ENCODE data around the gene BRIP1. TPM values are rescaled to one million over a fixed set of nuclear protein-coding genes. Genes with fewer than 3 reads are reported as not detected.

Gene BRIP1
- total RNA-seq, 1 experiment from 2014 or later = 9.4 TPM

DNA sequence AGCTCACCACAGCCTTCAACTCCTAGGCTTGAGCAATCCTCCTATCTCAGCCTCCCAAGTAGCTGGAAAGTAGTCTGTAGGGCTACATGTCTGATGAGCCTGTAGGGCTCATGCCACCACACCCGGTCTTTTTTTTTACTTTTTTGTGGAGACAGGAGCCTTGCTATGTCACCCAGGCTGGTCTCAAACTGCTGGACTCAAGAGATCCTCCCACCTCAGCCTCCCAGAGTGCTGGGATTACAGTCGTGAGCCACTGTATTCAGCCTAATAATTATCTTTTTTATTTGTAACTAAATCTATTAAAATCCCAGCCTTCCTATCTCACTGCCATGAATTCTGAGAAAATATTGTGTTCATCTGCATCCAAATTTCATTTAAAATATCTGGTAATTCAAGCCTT, 15.1 kb downstream of the BRIP1 start:
- Histone ChIP-seq H3K4me1 (ENCODE audit: control insufficient read depth, insufficient read depth, low read length) (no peaks in the 10 kb centered on the region), H3K9me3 (ENCODE audit: control insufficient read depth, insufficient read depth, low read depth, low read length) (no peaks in the 10 kb centered on the region), H3K4me3 (ENCODE audit: low read depth in 2 of 2, low read length in 2 of 2) (no peak overlapping the region), H3K27me3 (ENCODE audit: control insufficient read depth, insufficient read depth, low read length) (no peaks in the 10 kb centered on the region), H3K36me3 (ENCODE audit: control insufficient read depth, insufficient read depth, low read length) (no peaks in the 10 kb centered on the region), H3K27ac (ENCODE audit: low read length) (no peak overlapping the region)
- ChIA-PET CTCF (no interaction called here), POLR2A (no interaction called here)
- no TSS peak for BruUV-seq (replicated peaks)
- intact Hi-C loops (cut with micrococcal nuclease; ENCODE audit: unreplicated experiment) (no loop called here), in situ Hi-C loops (cut with HindIII; ENCODE audit: low pct_unique_long_range_greater_than_20kb, low sequenced_read_pairs) (no loop called here)
- no peak for ATAC-seq
- DNase-seq (ENCODE audit: low read depth, low spot score) = no peak
- TF ChIP-seq REST (IDR thresholded peaks at IDR 0.05; ENCODE audit: insufficient read depth in 1 of 2, low read depth in 2 of 2, low read length in 1 of 2) (no peak), TCF7L2 (IDR thresholded peaks at IDR 0.05; ENCODE audit: low read depth, low read length) (no peak)

DNA sequence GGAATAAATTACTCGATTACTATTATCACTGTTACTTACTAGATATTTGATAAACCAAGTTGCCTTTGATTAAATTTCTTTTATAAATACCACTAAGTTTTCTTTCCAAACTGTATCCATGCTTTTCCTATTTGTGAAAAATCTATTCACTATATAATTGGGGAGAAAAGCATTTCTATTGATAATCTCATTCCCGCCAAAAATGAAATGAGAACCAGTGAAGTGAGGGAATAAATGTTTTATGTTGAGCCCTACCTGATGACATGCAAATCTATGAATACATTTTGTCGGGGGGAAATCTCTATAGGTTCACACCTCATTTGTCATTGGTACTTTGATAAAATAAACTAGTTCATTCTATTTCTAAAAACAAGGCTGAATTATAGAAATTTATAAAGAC, 15.7 kb downstream of the BRIP1 start:
- no peak overlapping the region for H3K27ac ChIP-seq (ENCODE audit: low read length)
- H3K9me3 ChIP-seq (ENCODE audit: control insufficient read depth, insufficient read depth, low read depth, low read length) = no peaks in the 10 kb centered on the region
- H3K36me3 ChIP-seq (ENCODE audit: control insufficient read depth, insufficient read depth, low read length) = no peaks in the 10 kb centered on the region
- DNase-seq (ENCODE audit: low read depth, low spot score) (no peak), ATAC-seq (no peak)
- POLR2A ChIA-PET = no interaction called here
- H3K4me3 ChIP-seq (ENCODE audit: low read depth in 2 of 2, low read length in 2 of 2) = no peak overlapping the region
- H3K27me3 ChIP-seq (ENCODE audit: control insufficient read depth, insufficient read depth, low read length) = no peaks in the 10 kb centered on the region
- in situ Hi-C loops (cut with HindIII; ENCODE audit: low pct_unique_long_range_greater_than_20kb, low sequenced_read_pairs) (no loop called here), intact Hi-C loops (cut with micrococcal nuclease; ENCODE audit: unreplicated experiment) (no loop called here)
- CTCF ChIA-PET = no interaction called here
- no TSS peak for BruUV-seq (replicated peaks)
- TF ChIP-seq CTCF (IDR thresholded peaks at IDR 0.05) = no peak
- TF ChIP-seq SIN3A (IDR thresholded peaks at IDR 0.05; ENCODE audit: borderline replicate concordance, insufficient read depth, low read depth, low read length) = no peak
- no peak for TF ChIP-seq REST (IDR thresholded peaks at IDR 0.05; ENCODE audit: insufficient read depth in 1 of 2, low read depth in 2 of 2, low read length in 1 of 2)
- TF ChIP-seq POLR2AphosphoS5 (IDR thresholded peaks at IDR 0.05; ENCODE audit: low read depth, low read length) = no peak
- TF ChIP-seq TCF7L2 (IDR thresholded peaks at IDR 0.05; ENCODE audit: low read depth, low read length) = no peak
- no peaks in the 10 kb centered on the region for H3K4me1 ChIP-seq (ENCODE audit: control insufficient read depth, insufficient read depth, low read length)
